Hepatocyte (in vitro differentiated cells): Measurements from ENCODE around the gene ATP8A2. TPM values are rescaled to one million over a fixed set of nuclear protein-coding genes. Genes with fewer than 3 reads are reported as not detected.

ENCODE experiments used
- DNase-seq: peaks from one replicate; pipeline ENCODE4 v3.0.0-alpha.2; 2016; ENCODE audit warnings: low spot score
- H2AFZ ChIP-seq: fragments of 200-600 bp; sonication (generic); 2 replicates; pipeline ENCODE4 v1.6.0; 2016; ENCODE audit warnings: antibody characterized with exemption, mild to moderate bottlenecking
- H3K27ac ChIP-seq: fragments of 200-600 bp; sonication (generic); 2 replicates; pipeline ENCODE4 v1.5.1; 2016; ENCODE audit warnings: mild to moderate bottlenecking
- H3K27me3 ChIP-seq: fragments of 200-600 bp; sonication (generic); 2 replicates; pipeline ENCODE4 v1.6.1; 2016
- H3K36me3 ChIP-seq: fragments of 200-600 bp; sonication (generic); replicated peaks from 2 replicates; pipeline ENCODE4 v1.5.1; 2016; ENCODE audit warnings: low read depth; ENCODE audit not compliant: insufficient read depth
- H3K4me1 ChIP-seq: fragments of 200-600 bp; sonication (generic); 2 replicates; pipeline ENCODE4 v1.5.1; 2016; ENCODE audit warnings: mild to moderate bottlenecking, moderate library complexity; ENCODE audit not compliant: insufficient read depth
- H3K4me2 ChIP-seq: fragments of 200-600 bp; sonication (generic); 2 replicates; pipeline ENCODE4 v1.6.0; 2016
- H3K4me3 ChIP-seq: fragments of 200-600 bp; sonication (generic); 2 replicates; pipeline ENCODE4 v1.5.1; 2016; ENCODE audit warnings: mild to moderate bottlenecking
- H3K79me2 ChIP-seq: fragments of 200-600 bp; sonication (generic); 2 replicates; pipeline ENCODE4 v1.6.0; 2017; ENCODE audit warnings: mild to moderate bottlenecking
- H3K9me2 ChIP-seq: fragments of 200-600 bp; sonication (generic); replicated peaks from 2 replicates; pipeline ENCODE4 v1.6.0; 2017; ENCODE audit warnings: mild to moderate bottlenecking; ENCODE audit not compliant: insufficient read depth
- H3K9me3 ChIP-seq: fragments of 200-600 bp; sonication (generic); 2 replicates; pipeline ENCODE4 v1.5.1; 2016; ENCODE audit warnings: low read depth, mild to moderate bottlenecking
- H4K20me1 ChIP-seq: fragments of 200-600 bp; sonication (generic); 2 replicates; pipeline ENCODE4 v1.6.0; 2016; ENCODE audit warnings: mild to moderate bottlenecking; ENCODE audit not compliant: insufficient read depth, poor library complexity, severe bottlenecking
- EZH2 ChIP-seq: fragments of 200-600 bp; sonication (generic); IDR thresholded peaks from 2 replicates; pipeline ENCODE4 v1.6.1; 2016; ENCODE audit warnings: antibody characterized with exemption, mild to moderate bottlenecking, borderline replicate concordance
- EZH2phosphoT487 ChIP-seq: fragments of 200-600 bp; sonication (generic); IDR thresholded peaks from one replicate; pipeline ENCODE4 v1.6.1; 2018; ENCODE audit warnings: antibody characterized with exemption, mild to moderate bottlenecking, low read depth, moderate library complexity; ENCODE audit not compliant: unreplicated experiment, severe bottlenecking
- WGBS: methylation state at CpG from one replicate; pipeline ENCODE4 v1.1.6; 2016; ENCODE audit warnings: low lambda C conversion rate; ENCODE audit errors: missing lambda C conversion rate; 5-methylcytosine and 5-hydroxymethylcytosine counted together
- polyA plus RNA-seq: library from polyadenylated mRNA; unstranded; fragments of >200 nt; fragmentation: Nextera tagmentation; extraction: Ambion mirVana; gene quantifications from 2 replicates; pipeline ENCODE4 v1.2.1, GENCODE V29; 2016
- total RNA-seq: library from RNA; depleted of rRNA; stranded (reverse); fragments of >200 nt; gene quantifications from 2 replicates; pipeline ENCODE4 v1.2.3, GENCODE V29; 2014
- TF ChIP-seq, protein P1 (sequence below): fragments of 200-600 bp; sonication (generic); IDR thresholded peaks from 2 replicates; pipeline ENCODE4 v1.5.1; 2016; ENCODE audit warnings: antibody characterized with exemption, mild to moderate bottlenecking; ENCODE audit not compliant: poor library complexity

ATP8A2 gene
- total and polyA plus RNA-seq, 2 experiments from 2014 or later, result 2.1 to 3.1 TPM

DNA sequence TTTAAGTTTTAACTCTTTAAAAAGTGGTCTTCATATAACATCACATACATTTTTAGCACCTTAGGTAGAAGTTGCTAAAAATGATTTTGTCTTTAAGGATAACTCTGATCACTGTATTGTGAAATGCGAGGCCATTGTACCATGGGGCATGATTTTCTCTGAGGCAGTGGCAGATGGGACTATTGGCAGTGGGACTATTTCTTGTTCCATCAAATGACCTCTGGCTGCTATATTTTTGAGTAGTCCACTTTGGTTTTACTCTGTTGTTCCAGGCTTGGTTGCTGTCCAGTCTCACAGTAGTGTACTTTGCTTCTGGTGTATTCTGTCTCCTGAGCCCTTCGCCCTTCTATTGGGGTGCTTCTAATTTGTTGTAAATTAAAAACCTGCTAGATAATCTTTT, 156.5 kb downstream of the ATP8A2 start:
- Histone ChIP-seq H2AFZ (no peak overlapping the region), H3K4me2 (no peak overlapping the region), H3K9me2 (no peaks in the 10 kb centered on the region), H3K4me3 (no peak overlapping the region), H3K27ac (no peak overlapping the region), H4K20me1 (no peaks in the 10 kb centered on the region), H3K79me2 (no peaks in the 10 kb centered on the region), H3K9me3 (peaks cover 6% of the 10 kb centered on the region), H3K4me1 (no peaks in the 10 kb centered on the region), H3K36me3 (no peaks in the 10 kb centered on the region), H3K27me3 (no peaks in the 10 kb centered on the region)
- 97% methylated on average over 2 of the region's 2 CpGs for WGBS
- DNase-seq, result no peak
- TF ChIP-seq, protein P1, sequence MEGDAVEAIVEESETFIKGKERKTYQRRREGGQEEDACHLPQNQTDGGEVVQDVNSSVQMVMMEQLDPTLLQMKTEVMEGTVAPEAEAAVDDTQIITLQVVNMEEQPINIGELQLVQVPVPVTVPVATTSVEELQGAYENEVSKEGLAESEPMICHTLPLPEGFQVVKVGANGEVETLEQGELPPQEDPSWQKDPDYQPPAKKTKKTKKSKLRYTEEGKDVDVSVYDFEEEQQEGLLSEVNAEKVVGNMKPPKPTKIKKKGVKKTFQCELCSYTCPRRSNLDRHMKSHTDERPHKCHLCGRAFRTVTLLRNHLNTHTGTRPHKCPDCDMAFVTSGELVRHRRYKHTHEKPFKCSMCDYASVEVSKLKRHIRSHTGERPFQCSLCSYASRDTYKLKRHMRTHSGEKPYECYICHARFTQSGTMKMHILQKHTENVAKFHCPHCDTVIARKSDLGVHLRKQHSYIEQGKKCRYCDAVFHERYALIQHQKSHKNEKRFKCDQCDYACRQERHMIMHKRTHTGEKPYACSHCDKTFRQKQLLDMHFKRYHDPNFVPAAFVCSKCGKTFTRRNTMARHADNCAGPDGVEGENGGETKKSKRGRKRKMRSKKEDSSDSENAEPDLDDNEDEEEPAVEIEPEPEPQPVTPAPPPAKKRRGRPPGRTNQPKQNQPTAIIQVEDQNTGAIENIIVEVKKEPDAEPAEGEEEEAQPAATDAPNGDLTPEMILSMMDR, result no peak
- TF ChIP-seq EZH2 (no peak), EZH2phosphoT487 (no peak)

DNA sequence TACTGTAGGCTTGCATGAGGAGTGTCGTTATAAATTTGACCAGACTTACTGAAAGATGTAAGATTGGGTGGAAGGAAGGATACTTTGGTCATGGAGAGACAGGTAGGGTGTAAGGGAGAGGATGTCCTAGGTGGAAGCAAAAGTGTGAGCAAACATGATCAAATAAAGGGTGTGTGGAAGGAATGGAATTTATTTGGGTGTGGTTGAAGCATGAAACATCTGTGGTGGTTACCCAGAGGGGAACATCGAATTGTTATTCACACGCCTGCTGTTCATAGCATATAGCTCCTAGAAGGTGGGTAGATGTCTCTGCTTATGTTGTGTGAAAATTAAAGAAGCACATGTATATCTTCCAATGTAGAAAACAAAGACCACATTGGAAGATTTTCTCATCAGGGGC, 157.7 kb downstream of the ATP8A2 start:
- no peaks in the 10 kb centered on the region for H3K9me2 ChIP-seq
- no peak overlapping the region for H3K4me2 ChIP-seq
- DNase-seq, result no peak
- H4K20me1 ChIP-seq, result no peaks in the 10 kb centered on the region
- H3K27me3 ChIP-seq, result no peaks in the 10 kb centered on the region
- H2AFZ ChIP-seq, result no peak overlapping the region
- H3K4me3 ChIP-seq, result no peak overlapping the region
- 88% methylated on average over 3 of the region's 3 CpGs for WGBS
- H3K36me3 ChIP-seq, result no peaks in the 10 kb centered on the region
- H3K79me2 ChIP-seq, result no peaks in the 10 kb centered on the region
- H3K9me3 ChIP-seq, result peaks cover under 1% of the 10 kb centered on the region
- H3K4me1 ChIP-seq, result no peaks in the 10 kb centered on the region
- no peak for TF ChIP-seq EZH2
- TF ChIP-seq, protein P1, result no peak
- TF ChIP-seq EZH2phosphoT487, result no peak
- H3K27ac ChIP-seq, result no peak overlapping the region

DNA sequence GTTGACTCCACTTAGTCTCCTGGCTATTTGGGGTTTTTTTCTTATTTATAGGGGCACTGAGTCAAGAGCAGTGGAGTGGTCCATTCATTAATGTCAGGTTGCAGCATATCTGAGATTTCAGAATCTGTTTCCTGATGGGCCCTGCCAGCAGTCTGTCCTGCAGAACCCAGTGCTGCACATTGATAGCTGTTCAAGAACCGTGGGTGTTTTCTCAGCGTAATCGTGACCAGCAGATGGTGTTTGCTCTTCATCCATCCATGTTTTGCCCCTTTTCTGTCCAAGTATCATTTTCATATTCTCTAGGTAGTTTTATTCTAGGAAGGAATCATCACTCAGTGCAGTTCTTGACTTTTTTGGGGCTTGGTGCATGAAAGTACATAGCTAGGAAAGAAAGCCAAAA, 166.5 kb downstream of the ATP8A2 start:
- Histone ChIP-seq H3K27me3 (peaks cover 3% of the 10 kb centered on the region), H3K36me3 (no peaks in the 10 kb centered on the region), H3K9me3 (no peaks in the 10 kb centered on the region), H4K20me1 (no peaks in the 10 kb centered on the region), H3K27ac (no peak overlapping the region), H3K4me2 (no peak overlapping the region), H2AFZ (no peak overlapping the region), H3K4me3 (no peak overlapping the region), H3K4me1 (no peaks in the 10 kb centered on the region), H3K79me2 (no peaks in the 10 kb centered on the region), H3K9me2 (no peaks in the 10 kb centered on the region)
- no peak for DNase-seq
- 52% methylated on average over 3 of the region's 3 CpGs for WGBS
- TF ChIP-seq EZH2phosphoT487 (no peak), EZH2 (no peak)
- TF ChIP-seq, protein P1, result no peak
